HepG2 (cell line): ENCODE data around the gene ANKRD11. TPM values are rescaled to one million over a fixed set of nuclear protein-coding genes. Genes with fewer than 3 reads are reported as not detected.

Experiments used
- DMAP1 ChIP-seq: IDR thresholded peaks from 2 replicates; pipeline ENCODE4 v1.6.1; 2016
- DPF2 ChIP-seq: sonication (generic); formaldehyde crosslinking; IDR thresholded peaks from 2 replicates; pipeline ENCODE4 v1.4.0; 2020; ENCODE audit warnings: mild to moderate bottlenecking, low read depth, missing genetic modification reagents, borderline replicate concordance
- GRHL1 ChIP-seq: sonication (generic); formaldehyde crosslinking; conservative IDR thresholded peaks from 2 replicates; pipeline ENCODE4 v1.8.0; 2022; ENCODE audit warnings: missing genetic modification reagents
- KLF6 ChIP-seq: IDR thresholded peaks from 2 replicates; pipeline ENCODE4 v1.8.0; 2016; ENCODE audit warnings: missing biosample characterization, missing genetic modification reagents
- NR2F2 ChIP-seq: IDR thresholded peaks from 2 replicates; pipeline ENCODE4 v1.6.1; 2012; ENCODE audit warnings: low read depth, inconsistent platforms, borderline replicate concordance
- PHF20 ChIP-seq: sonication (generic); formaldehyde crosslinking; IDR thresholded peaks from 2 replicates; pipeline ENCODE4 v1.5.0; 2020; ENCODE audit warnings: mild to moderate bottlenecking, missing genetic modification reagents
- POGZ ChIP-seq: sonication (generic); formaldehyde crosslinking; IDR thresholded peaks from 2 replicates; pipeline ENCODE4 v1.4.0; 2020; ENCODE audit warnings: mild to moderate bottlenecking, missing genetic modification reagents
- RNF2 ChIP-seq: fragments of 450-650 bp; conservative IDR thresholded peaks from 2 replicates; pipeline ENCODE4 v1.6.1; 2016; ENCODE audit warnings: low read depth
- SOX6 ChIP-seq, 2 experiments: fragments of 450-650 bp in 1 of 2; sonication (generic) in 1 of 2; formaldehyde crosslinking in 1 of 2; IDR thresholded peaks; 2 replicates each; pipeline versions ENCODE4 v1.4.0 to v1.6.1; 2017 to 2020; ENCODE audit warnings: antibody characterized with exemption in 1 of 2, mild to moderate bottlenecking in 1 of 2, missing genetic modification reagents in 1 of 2
- ZBTB34 ChIP-seq: sonication (generic); formaldehyde crosslinking; IDR thresholded peaks from 2 replicates; pipeline ENCODE4 v1.8.0; 2022; ENCODE audit warnings: mild to moderate bottlenecking, missing genetic modification reagents
- ZBTB8A ChIP-seq: sonication (generic); formaldehyde crosslinking; IDR thresholded peaks from 2 replicates; pipeline ENCODE4 v1.4.0; 2020; ENCODE audit warnings: mild to moderate bottlenecking, low read depth, missing genetic modification reagents, borderline replicate concordance
- ZFP36L1 ChIP-seq: sonication (generic); formaldehyde crosslinking; IDR thresholded peaks from 2 replicates; pipeline ENCODE4 v1.8.0; 2022; ENCODE audit warnings: mild to moderate bottlenecking, missing genetic modification reagents, moderate library complexity
- ZFX ChIP-seq: sonication (generic); formaldehyde crosslinking; IDR thresholded peaks from 2 replicates; pipeline ENCODE4 v1.4.0; 2020; ENCODE audit warnings: mild to moderate bottlenecking, low read depth, missing genetic modification reagents, moderate library complexity
- ZNF318 ChIP-seq: sonication (generic); formaldehyde crosslinking; IDR thresholded peaks from 2 replicates; pipeline ENCODE4 v1.4.0; 2020; ENCODE audit warnings: mild to moderate bottlenecking, missing genetic modification reagents
- ZNF550 ChIP-seq: sonication (generic); formaldehyde crosslinking; IDR thresholded peaks from 2 replicates; pipeline ENCODE4 v1.4.0; 2020; ENCODE audit warnings: mild to moderate bottlenecking, missing genetic modification reagents, borderline replicate concordance
- ZNF570 ChIP-seq: sonication (generic); formaldehyde crosslinking; IDR thresholded peaks from 2 replicates; pipeline ENCODE4 v1.4.0; 2020; ENCODE audit warnings: mild to moderate bottlenecking, missing genetic modification reagents, borderline replicate concordance
- polyA plus RNA-seq, 8 experiments: library from polyadenylated mRNA; depleted of rRNA in 3 of 8; stranded (reverse) in 7 of 8; unstranded in 1 of 8; fragments of >200 nt; fragmentation: Illumina TruSeq in 4 of 8; extraction: Trizol in 4 of 8; gene quantifications; 2 replicates each; pipeline versions ENCODE4 v1.2.1 to v1.2.3, GENCODE V29; 2011 to 2016; ENCODE audit warnings: low read depth in 4 of 8, missing spikeins in 1 of 8, mixed read lengths in 1 of 8; ENCODE audit not compliant: insufficient read depth in 1 of 8
- total RNA-seq, 5 experiments: library from RNA; depleted of rRNA; stranded (reverse); fragments of >200 nt; fragmentation: Illumina TruSeq; extraction: Trizol; gene quantifications; 2 replicates each; pipeline ENCODE4 v1.2.3, GENCODE V29; 2016; ENCODE audit warnings: low read depth in 1 of 5

ANKRD11 gene
- total and polyA plus RNA-seq, 2 of the 13 experiments (the other 11 are each of a cell fraction or from before 2014, with no cell fraction given): 21.4 to 38.4 TPM

GRCh38 chr16:89241187-89242007 is 249.0 kb downstream of the ANKRD11 start (continued):
- TF ChIP-seq ZNF550 (CRISPR knock-in tag): no peak
- TF ChIP-seq ZFX (CRISPR knock-in tag): peak; percentile 47; the same call in 1 of the 2 replicates
- no peak for TF ChIP-seq SOX6 (IDR thresholded peaks at IDR 0.05)
- TF ChIP-seq SOX6 (CRISPR knock-in tag; IDR thresholded peaks at IDR 0.05): peak; percentile 85
- TF ChIP-seq ZBTB8A (CRISPR knock-in tag): no peak
- peak; percentile 82; the same call in 1 of the 2 replicates for TF ChIP-seq POGZ (CRISPR knock-in tag)
- no peak for TF ChIP-seq ZBTB34 (CRISPR knock-in tag)
- no peak for TF ChIP-seq ZNF570 (CRISPR knock-in tag)
- peak; percentile 96 for TF ChIP-seq PHF20 (CRISPR knock-in tag)
- peak; percentile 68 for TF ChIP-seq KLF6 (CRISPR knock-in tag)
- 0 out of 2 replicates have a peak, but pooled peaks have one; percentile 14 for TF ChIP-seq NR2F2
- peak; percentile 85; the same call in 1 of the 2 replicates for TF ChIP-seq DMAP1
- no peak for TF ChIP-seq ZNF318 (CRISPR knock-in tag)
- no peak for TF ChIP-seq RNF2
- TF ChIP-seq GRHL1: no peak
- 0 out of 2 replicates have a peak, but pooled peaks have one; percentile 7 for TF ChIP-seq ZFP36L1 (CRISPR knock-in tag)
- no peak for TF ChIP-seq DPF2
